Stimulated activated CD4-positive, alpha-beta T cell treated with anti-CD3 and anti-CD28 coated beads, TNF-alpha, amount 100 ng/mL, for 4 hours (primary cell): ENCODE measurements around the gene USH1C.

Source experiments
- DNase-seq, 3 experiments: peaks; one replicate each; pipeline ENCODE4 v3.0.0-alpha.2; 2020; ENCODE audit warnings: low read depth in 3 of 3

The USH1C gene

GRCh38 chr11:17547051-17547577, 2.9 kb upstream of the USH1C start, which contains the start of gene OTOG:
TSS of gene OTOG (plus strand) at chr11:17547259. CDS start at chr11:17547373, 114 bp downstream.
- no peak for DNase-seq

DNA sequence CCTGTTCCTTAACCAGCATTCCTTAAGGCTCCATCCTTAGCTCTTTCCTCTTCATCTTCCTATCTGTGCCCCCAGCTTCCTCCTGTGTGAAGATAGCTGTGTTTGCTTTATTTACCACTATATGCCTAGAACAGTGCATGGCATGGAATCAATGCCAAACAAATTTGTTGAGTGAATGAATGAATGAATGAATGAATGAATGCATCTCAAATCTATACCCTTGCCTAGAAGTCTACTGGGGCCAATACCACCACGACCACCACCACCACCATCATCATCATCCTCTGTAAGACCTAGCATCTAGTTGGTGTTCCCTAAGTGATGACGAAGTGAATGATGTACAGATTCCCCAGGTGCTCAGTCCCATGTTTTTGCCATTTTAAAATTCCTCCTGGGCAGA, 2.0 kb upstream of the USH1C start:
- no peak for DNase-seq

DNA sequence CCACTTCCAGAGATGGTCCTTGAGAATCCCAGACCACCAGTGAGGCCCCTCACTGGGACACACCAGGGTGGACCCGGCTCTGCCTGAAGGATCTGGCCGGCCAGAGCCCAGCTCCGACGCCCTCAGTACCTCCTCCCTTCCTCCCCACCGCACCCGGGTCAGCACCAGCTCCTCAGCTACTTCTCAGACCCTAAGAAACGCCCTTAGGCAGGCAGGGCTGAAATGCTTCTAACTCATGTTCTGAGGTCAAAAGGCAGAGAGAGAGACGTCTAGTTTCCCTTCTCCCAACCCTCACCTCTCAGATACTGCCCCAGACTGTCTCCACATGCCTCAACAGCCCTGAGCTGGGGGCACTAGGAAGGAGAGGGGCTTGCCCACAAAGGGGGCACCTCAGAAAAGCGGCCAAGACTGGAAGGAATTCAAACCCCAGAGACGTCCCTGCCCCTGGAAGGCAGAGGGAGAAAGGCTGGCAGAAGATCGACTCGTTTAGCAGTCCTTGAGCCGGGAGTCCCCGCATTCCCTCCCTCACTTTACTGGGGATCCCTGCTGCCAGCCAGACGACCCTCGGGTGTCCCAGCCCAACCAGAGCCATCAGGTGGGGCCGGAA, 539 bp downstream of the USH1C start:
- no peak for DNase-seq

- no peak for DNase-seq
Observed at GRCh38 chr11:17543041-17543440, 1.2 kb downstream of the USH1C start.

GRCh38 chr11:17542249-17542648, 2.0 kb downstream of the USH1C start:
- DNase-seq: no peak

- no peak for DNase-seq
Observed at GRCh38 chr11:17541330-17541885, 2.8 kb downstream of the USH1C start.

DNA sequence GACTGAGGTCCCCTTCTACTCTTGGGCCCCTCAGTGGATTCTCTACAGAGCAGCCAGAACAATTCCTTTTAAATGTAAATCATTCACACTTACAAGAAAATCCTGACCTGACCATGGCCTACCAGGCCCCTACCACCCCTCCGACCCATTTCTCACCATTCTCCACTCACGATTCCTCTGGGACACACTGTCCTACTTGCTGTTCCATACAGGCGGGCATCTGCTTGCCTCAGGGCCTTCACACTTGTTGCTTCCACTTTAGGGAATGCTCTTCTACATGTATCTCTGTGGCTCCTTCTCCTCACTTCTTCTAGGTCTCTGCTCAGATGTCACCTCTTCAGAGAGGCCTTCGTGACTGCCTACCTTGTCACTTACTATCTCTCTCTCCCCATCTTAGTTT, 3.4 kb downstream of the USH1C start:
- DNase-seq: no peak

DNA sequence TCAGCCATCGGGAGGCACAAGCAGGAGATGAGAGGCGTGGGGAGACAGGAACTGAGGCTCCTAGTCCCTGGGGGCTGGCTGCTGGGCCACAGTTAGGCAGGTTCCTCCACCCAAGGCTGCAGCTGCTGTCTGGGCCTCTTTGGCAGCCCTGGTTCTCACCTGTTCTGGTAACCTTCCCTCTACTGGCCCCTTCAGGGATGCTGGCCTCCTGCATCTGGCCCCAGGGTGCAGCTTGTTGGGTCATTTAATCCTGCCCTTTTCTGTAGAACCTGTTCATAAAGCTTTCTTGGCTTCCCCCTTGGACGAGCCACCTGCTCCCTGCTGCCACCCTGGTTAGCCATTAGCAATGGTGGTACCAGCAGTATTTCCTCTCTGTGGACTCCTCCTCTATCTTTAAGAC, 5.5 kb downstream of the USH1C start:
- DNase-seq: no peak

DNA sequence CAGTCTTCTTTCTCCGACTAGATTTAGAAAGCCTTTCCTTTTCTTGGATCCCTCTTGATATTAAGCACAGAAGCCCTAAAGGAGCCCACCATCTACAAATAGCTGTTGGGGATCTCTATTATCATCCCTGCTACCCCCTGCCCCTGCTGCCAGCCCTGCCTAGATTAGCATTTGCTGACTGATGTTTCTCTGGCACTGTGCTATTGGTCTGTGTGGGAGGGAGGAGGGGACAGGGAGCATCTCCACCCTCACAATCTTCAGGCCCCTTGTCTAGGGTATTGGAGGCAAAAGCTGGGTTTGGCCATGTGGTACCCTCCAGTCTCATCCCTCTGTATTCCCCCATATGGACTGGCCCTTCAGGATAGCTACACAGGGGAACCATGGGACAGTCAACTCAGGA, 6.2 kb downstream of the USH1C start:
- no peak for DNase-seq

DNA sequence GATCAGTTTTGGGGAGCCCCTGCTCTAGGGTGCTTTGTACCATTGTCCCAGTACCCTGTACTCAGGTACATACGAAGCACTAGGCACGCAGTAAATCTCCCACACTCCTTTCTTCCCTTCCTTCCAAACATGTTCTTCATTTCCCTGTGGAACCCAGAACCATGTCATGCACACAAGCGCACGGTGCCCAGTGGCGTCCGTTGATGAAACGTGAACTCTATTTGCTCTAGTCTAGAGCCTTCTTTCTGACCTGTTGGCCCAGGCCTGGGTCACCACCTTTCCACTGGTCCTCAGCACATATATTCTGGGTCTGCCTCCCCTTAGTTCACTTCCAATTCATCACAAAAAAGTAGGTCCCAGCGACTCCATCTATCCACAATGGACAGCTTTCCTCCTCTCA, 7.0 kb downstream of the USH1C start:
- no peak for DNase-seq

- no peak for DNase-seq
Observed at GRCh38 chr11:17535488-17535887, 8.7 kb downstream of the USH1C start.

DNA sequence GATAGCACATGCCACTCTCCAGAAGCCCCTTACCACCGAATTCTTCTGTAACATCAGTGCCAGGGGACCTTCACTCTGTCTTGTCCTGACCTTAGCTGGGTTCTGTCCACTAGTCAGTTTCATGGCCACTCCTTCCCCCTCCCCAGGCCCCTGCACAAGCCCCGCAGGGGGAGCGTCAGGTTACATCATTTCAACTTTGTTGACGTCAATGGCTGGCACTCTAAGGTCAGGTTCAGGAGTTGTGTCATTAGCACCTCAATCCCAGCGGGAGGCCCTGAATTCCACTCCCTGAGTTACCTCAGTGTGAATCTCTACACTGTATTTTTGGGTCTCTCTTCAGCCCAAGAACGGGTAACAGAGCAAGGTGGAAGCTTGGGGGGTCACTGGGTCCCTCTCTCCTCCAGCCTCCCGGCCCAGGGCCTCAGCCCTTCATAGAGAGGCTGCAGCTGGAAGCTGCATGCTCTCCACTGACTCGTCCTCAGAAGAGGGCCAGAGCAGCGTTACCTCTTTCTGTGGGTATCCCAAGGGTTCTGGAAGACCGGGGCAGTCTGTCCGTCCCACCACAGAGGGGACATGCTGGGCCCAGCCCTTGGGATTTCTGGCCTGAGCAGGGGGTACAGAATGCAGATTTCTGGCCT, 10.3 kb downstream of the USH1C start:
- no peak for DNase-seq

- DNase-seq: no peak
Observed at GRCh38 chr11:17533341-17533740, 10.9 kb downstream of the USH1C start.

GRCh38 chr11:17532784-17533183, 11.4 kb downstream of the USH1C start:
- DNase-seq: no peak

DNA sequence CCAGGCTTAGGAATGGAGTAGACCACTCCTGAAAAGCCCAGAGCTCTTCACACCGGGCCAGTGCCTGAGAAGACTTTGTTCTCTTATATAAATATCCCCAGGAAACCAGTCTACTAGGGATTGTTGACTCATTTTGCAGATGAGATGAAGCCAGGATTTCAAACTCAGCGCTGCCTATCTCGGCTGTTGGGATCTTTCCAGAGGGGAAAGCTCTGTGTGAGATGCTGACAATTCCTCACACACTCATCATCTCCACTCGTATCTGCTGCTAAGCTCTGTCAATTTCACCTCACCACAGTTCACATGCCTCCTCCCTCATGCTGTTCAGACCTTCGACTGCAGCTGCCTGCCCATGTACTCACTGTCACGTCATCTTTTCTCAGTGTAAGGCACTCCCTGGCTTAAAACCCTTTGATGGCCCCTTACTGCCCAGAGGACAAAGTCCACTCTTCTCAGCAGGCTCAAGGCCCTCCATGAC, 12.5 kb downstream of the USH1C start:
- DNase-seq: no peak

DNA sequence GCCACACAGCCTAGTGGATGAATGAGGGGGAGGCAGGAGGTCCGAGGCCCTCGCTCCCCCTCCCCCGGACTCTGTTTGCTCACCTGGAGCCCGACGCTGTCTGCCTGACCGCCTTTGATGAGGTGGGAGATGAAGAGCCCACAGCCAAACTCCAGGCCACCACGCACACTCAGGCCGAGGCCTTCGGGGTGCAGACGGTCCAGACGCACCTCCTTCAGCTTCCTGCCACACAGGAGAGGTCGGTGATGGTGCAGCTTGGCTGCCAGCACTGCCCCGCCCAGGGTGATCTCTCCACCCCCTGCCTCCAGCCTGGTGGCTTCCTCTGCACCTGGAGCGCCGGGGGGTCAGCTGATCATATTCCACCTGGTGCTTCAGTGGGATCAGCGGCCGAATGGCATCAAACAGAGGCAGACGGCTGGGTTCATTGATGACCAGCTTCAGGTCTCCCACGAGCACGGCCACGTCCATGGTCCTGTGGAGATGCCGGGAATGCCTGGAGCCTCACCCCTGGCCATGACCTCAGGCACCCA, 13.1 kb downstream of the USH1C start:
- DNase-seq: no peak

- DNase-seq: no peak
Observed at GRCh38 chr11:17529844-17530185, 14.4 kb downstream of the USH1C start.

GRCh38 chr11:17528906-17529843, 15.0 kb downstream of the USH1C start:
- DNase-seq: no peak

DNA sequence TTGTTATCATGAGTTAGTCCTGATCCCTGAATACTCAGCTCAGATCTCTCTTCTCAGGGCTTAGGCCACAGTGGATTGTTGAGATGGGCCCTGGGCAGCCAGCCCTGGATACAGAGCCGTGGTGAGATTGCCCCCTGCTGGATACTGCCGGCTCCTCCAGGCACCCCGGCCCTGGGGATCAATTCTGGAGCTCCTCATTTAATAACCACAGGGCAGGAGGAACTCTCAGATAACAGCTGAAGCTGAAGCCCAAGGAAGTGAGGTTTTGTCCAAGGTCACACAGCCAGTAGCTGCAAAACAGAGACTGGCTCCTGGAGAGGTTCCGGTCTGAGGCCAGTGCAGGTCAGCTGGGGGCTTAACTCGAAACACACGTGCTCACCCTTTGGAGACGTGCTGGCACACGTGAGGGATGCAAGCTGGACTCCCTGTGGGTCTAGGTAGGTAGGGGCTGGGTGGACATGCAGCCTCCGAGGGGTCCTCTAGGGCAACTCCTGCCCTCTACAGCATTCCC, 16.0 kb downstream of the USH1C start:
- peak in 1 of 3 experiments; percentile 21 for DNase-seq

- DNase-seq: no peak
Observed at GRCh38 chr11:17527628-17527995, 16.6 kb downstream of the USH1C start.

DNA sequence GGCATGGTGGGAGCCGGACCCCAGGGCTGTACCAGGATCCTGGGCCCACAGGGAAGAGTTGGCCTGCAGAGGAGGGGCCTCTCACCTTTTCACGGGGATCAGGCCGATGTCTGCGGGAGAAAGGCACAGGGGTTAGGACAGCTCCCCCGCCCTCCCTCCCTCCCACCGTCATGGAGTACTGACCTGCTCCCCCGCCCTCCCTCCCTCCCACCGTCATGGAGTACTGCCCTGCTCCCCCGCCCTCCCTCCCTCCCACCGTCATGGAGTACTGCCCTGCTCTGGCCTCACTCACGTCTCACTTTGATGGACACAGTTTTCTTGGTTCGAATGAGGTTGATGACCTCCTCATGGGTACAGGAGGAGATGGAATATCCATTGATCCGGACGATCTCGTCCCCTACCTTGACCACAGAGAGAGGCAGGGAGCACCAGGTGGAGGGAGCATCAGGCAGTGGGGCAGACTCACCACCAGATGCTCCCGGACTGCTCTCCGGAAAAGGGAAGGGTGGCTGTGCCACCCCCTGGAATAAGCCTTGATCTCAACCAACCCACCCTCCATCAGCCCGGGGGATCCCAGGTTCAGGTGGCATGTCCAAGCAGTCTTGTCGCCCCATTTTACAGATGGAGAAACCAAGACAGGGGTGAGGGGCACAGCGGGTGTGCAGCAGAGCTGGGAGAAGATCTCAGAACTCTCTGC, 17.1 kb downstream of the USH1C start:
- DNase-seq: no peak
